ENCODE results near the gene SH2B3. TPM values are rescaled to one million over a fixed set of nuclear protein-coding genes. Genes with fewer than 3 reads are reported as not detected.

SH2B3 gene
- total and polyA plus RNA-seq, 2 donors (not counting 3 experiments of a cell fraction or from before 2014, with no cell fraction given), result 63.1 to 97.9 TPM

- no TSS peak for BruUV-seq (replicated peaks)
- H3K9ac ChIP-seq (replicated peaks; ENCODE audit: extremely low read depth, insufficient read depth, low read length), result peak overlapping the region; percentile 95
- DNase-seq (ENCODE audit: low read depth, low spot score) (peak; percentile 98), FAIRE-seq (peak; percentile 94)
- POLR2A ChIA-PET, result no interaction called here
- no peaks in the 10 kb centered on the region for H4K20me1 ChIP-seq (replicated peaks; ENCODE audit: control insufficient read depth, extremely low read depth, insufficient read depth, low read length)
- CTCF ChIA-PET, result interaction anchor here (0.6 to 4.7 kb wide), 10 partner anchors 8 to 91 kb away, joined by 3 to 83 read pairs (median 5); no protein-coding TSS in a partner anchor
- peak overlapping the region in 1 of 3 experiments; percentile 91 for H3K4me3 ChIP-seq (replicated peaks in 1 of 3; ENCODE audit: insufficient read depth in 1 of 3, low read depth in 1 of 3, low read length in 3 of 3)
- dilution Hi-C loops (cut with MboI; ENCODE audit: extremely low pct_ligation_motif_present, low sequenced_read_pairs) (no loop called here), intact Hi-C loops (cut with micrococcal nuclease) (loop anchor here (1.0 to 5.0 kb wide), 5 partner anchors 8 to 192 kb away; partner anchors contain the start of gene ATXN2)
- no peak overlapping the region for H2AFZ ChIP-seq (ENCODE audit: low read depth, low read length)
- peaks cover 44% of the 10 kb centered on the region for H3K79me2 ChIP-seq (ENCODE audit: control insufficient read depth, insufficient read depth, low read length)
- H3K9me1 ChIP-seq (replicated peaks; ENCODE audit: control insufficient read depth, extremely low read depth, insufficient read depth, low read length), result no peaks in the 10 kb centered on the region
- no peaks in the 10 kb centered on the region for H3K36me3 ChIP-seq (ENCODE audit: control insufficient read depth in 2 of 2, extremely low read depth in 1 of 2, insufficient read depth in 2 of 2, low read length in 2 of 2)
- H3K27ac ChIP-seq (ENCODE audit: insufficient read depth, low read depth, low read length), result peak overlapping the region; percentile 37
- TF ChIP-seq, protein P1, sequence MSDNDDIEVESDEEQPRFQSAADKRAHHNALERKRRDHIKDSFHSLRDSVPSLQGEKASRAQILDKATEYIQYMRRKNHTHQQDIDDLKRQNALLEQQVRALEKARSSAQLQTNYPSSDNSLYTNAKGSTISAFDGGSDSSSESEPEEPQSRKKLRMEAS (IDR thresholded peaks at IDR 0.05; ENCODE audit: insufficient read depth, insufficient read length), result peak; percentile 90
- TF ChIP-seq, protein P2, sequence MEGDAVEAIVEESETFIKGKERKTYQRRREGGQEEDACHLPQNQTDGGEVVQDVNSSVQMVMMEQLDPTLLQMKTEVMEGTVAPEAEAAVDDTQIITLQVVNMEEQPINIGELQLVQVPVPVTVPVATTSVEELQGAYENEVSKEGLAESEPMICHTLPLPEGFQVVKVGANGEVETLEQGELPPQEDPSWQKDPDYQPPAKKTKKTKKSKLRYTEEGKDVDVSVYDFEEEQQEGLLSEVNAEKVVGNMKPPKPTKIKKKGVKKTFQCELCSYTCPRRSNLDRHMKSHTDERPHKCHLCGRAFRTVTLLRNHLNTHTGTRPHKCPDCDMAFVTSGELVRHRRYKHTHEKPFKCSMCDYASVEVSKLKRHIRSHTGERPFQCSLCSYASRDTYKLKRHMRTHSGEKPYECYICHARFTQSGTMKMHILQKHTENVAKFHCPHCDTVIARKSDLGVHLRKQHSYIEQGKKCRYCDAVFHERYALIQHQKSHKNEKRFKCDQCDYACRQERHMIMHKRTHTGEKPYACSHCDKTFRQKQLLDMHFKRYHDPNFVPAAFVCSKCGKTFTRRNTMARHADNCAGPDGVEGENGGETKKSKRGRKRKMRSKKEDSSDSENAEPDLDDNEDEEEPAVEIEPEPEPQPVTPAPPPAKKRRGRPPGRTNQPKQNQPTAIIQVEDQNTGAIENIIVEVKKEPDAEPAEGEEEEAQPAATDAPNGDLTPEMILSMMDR (IDR thresholded peaks at IDR 0.05; ENCODE audit: extremely low read depth in 1 of 2, insufficient read depth in 1 of 2, low read depth in 1 of 2, low read length in 2 of 2), result peak; percentile 50 to 72
- TF ChIP-seq JUN (IDR thresholded peaks at IDR 0.05; ENCODE audit: borderline replicate concordance, insufficient read depth, insufficient read length, low read depth) (no peak), MYC (IDR thresholded peaks at IDR 0.05; ENCODE audit: low read depth, low read length) (no peak), GATA2 (IDR thresholded peaks at IDR 0.05; ENCODE audit: insufficient read depth, insufficient read length, low read depth, low read length) (peak; percentile 40)
- H3K27me3 ChIP-seq (ENCODE audit: control insufficient read depth in 2 of 2, insufficient read depth in 2 of 2, low read length in 2 of 2), result no peaks in the 10 kb centered on the region
- H3K9me3 ChIP-seq (replicated peaks; ENCODE audit: control insufficient read depth, insufficient read depth, low read length), result no peaks in the 10 kb centered on the region
- H3K4me2 ChIP-seq (ENCODE audit: insufficient read depth, low read length), result peak overlapping the region; percentile 9
- peaks cover 44% of the 10 kb centered on the region for H3K4me1 ChIP-seq (ENCODE audit: control insufficient read depth, extremely low read depth, insufficient read depth, low read length)
These were observed 419 bp upstream of the SH2B3 start for GRCh38 chr12:111405149-111405858.

Measured in endothelial cell of umbilical vein (primary cell).